Measurements from ENCODE around the gene CDK17. TPM values are rescaled to one million over a fixed set of nuclear protein-coding genes. Genes with fewer than 3 reads are reported as not detected.
A peak's percentile ranks its signal among the peaks of the same experiment; 100 is the strongest.

The CDK17 gene
- total and polyA plus RNA-seq, 4 donors: 13.7 to 130 (median 29.1) TPM

GRCh38 chr12:96441816-96442215, 41.6 kb upstream of the CDK17 start:
- Histone ChIP-seq H3K27me3 (ENCODE audit: control insufficient read depth in 3 of 3, insufficient read depth in 3 of 3, low read length in 2 of 3) (no peaks in the 10 kb centered on the region), H3K4me1 (ENCODE audit: control insufficient read depth in 5 of 5, insufficient read depth in 5 of 5, low read length in 5 of 5) (peaks cover 0 to 26% (median 5%) of the 10 kb centered on the region in 5 donors), H3K36me3 (ENCODE audit: control insufficient read depth in 4 of 4, insufficient read depth in 4 of 4, low read length in 4 of 4) (no peaks in the 10 kb centered on the region), H3K27ac (ENCODE audit: low read depth in 1 of 2, low read length in 1 of 2) (no peak overlapping the region), H3K4me3 (no peak overlapping the region), H3K9me3 (ENCODE audit: control insufficient read depth in 4 of 4, insufficient read depth in 3 of 4, low read length in 3 of 4) (no peaks in the 10 kb centered on the region), H3K9ac (ENCODE audit: insufficient read depth in 1 of 2, low read length in 2 of 2) (no peak overlapping the region)
- no peak for TF ChIP-seq CTCF (IDR thresholded peaks at IDR 0.05; ENCODE audit: control extremely low read depth, extremely low read depth)
- 69 to 76% methylated on average over 3 of the region's 3 CpGs for WGBS, 2 donors
- ATAC-seq (ENCODE audit: insufficient read depth, low FRiP score) (no peak), DNase-seq (no peak)

DNA sequence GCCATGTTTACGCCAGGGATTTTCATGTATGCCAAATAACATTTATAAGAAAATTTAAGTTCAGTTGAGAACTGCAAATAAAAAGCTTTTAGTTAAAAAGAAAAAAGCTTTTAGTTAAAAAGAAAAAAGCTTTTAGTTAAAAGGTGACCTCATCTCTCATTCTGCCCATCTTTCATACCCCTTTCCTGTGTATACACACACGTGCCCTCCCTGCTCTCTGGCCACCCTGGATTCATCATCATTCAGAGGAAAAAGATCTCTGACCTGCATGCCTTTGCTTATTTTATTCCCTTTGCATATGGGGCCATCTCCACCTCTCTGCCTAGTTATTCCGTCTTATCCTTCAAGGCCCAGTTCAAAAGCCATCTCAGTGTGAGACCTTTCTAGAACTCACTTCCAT, 38.1 kb upstream of the CDK17 start:
- no peak overlapping the region for H3K27ac ChIP-seq (ENCODE audit: low read depth in 1 of 2, low read length in 1 of 2)
- H3K4me3 ChIP-seq: no peak overlapping the region
- WGBS, 2 donors: 84 to 89% methylated on average over 3 of the region's 3 CpGs
- H3K27me3 ChIP-seq (ENCODE audit: control insufficient read depth in 3 of 3, insufficient read depth in 3 of 3, low read length in 2 of 3): no peaks in the 10 kb centered on the region
- ATAC-seq (ENCODE audit: insufficient read depth, low FRiP score): no peak
- peaks cover 0 to 16% (median 0%) of the 10 kb centered on the region in 5 donors for H3K4me1 ChIP-seq (ENCODE audit: control insufficient read depth in 5 of 5, insufficient read depth in 5 of 5, low read length in 5 of 5)
- TF ChIP-seq CTCF (IDR thresholded peaks at IDR 0.05; ENCODE audit: control extremely low read depth, extremely low read depth): no peak
- H3K36me3 ChIP-seq (ENCODE audit: control insufficient read depth in 4 of 4, insufficient read depth in 4 of 4, low read length in 4 of 4): no peaks in the 10 kb centered on the region
- H3K9ac ChIP-seq (ENCODE audit: insufficient read depth in 1 of 2, low read length in 2 of 2): no peak overlapping the region
- no peaks in the 10 kb centered on the region for H3K9me3 ChIP-seq (ENCODE audit: control insufficient read depth in 4 of 4, insufficient read depth in 3 of 4, low read length in 3 of 4)
- DNase-seq: no peak

GRCh38 chr12:96437171-96437445, 36.9 kb upstream of the CDK17 start:
- WGBS, 2 donors: 57 to 92% methylated on average over 1 of the region's 1 CpG
- no peak for TF ChIP-seq CTCF (IDR thresholded peaks at IDR 0.05; ENCODE audit: control extremely low read depth, extremely low read depth)
- Histone ChIP-seq H3K4me1 (ENCODE audit: control insufficient read depth in 5 of 5, insufficient read depth in 5 of 5, low read length in 5 of 5) (peaks cover 0 to 16% (median 0%) of the 10 kb centered on the region in 5 donors), H3K27me3 (ENCODE audit: control insufficient read depth in 3 of 3, insufficient read depth in 3 of 3, low read length in 2 of 3) (no peaks in the 10 kb centered on the region), H3K4me3 (no peak overlapping the region), H3K9me3 (ENCODE audit: control insufficient read depth in 4 of 4, insufficient read depth in 3 of 4, low read length in 3 of 4) (no peaks in the 10 kb centered on the region), H3K9ac (ENCODE audit: insufficient read depth in 1 of 2, low read length in 2 of 2) (no peak overlapping the region), H3K27ac (ENCODE audit: low read depth in 1 of 2, low read length in 1 of 2) (no peak overlapping the region), H3K36me3 (ENCODE audit: control insufficient read depth in 4 of 4, insufficient read depth in 4 of 4, low read length in 4 of 4) (no peaks in the 10 kb centered on the region)
- DNase-seq (peak in 1 of 3 donors; percentile 34), ATAC-seq (ENCODE audit: insufficient read depth, low FRiP score) (no peak)

Measured in lung (tissue), 12 donors.